Type B pancreatic cell (in vitro differentiated cells): Measurements from ENCODE around the gene ZFP82. TPM values are rescaled to one million over a fixed set of nuclear protein-coding genes. Genes with fewer than 3 reads are reported as not detected.

Source experiments
- DNase-seq: peaks from one replicate; pipeline ENCODE4 v3.0.0; 2021; ENCODE audit warnings: mixed read lengths; ENCODE audit not compliant: unreplicated experiment; ENCODE audit errors: extremely low spot score
- H3K27ac Mint-ChIP-seq: 2 replicates; pipeline ENCODE4 v1.8.0; 2021; ENCODE audit warnings: mild to moderate bottlenecking, mixed read lengths
- H3K27me3 Mint-ChIP-seq: 2 replicates; pipeline ENCODE4 v1.8.0; 2021; ENCODE audit warnings: mixed read lengths
- H3K36me3 Mint-ChIP-seq: 2 replicates; pipeline ENCODE4 v1.8.0; 2021; ENCODE audit warnings: mixed read lengths
- H3K4me1 Mint-ChIP-seq: one replicate; pipeline ENCODE4 v1.8.0; 2021; ENCODE audit warnings: mixed read lengths; ENCODE audit not compliant: unreplicated experiment
- H3K4me3 Mint-ChIP-seq: 2 replicates; pipeline ENCODE4 v1.8.0; 2021; ENCODE audit warnings: mild to moderate bottlenecking, mixed read lengths
- H3K9me3 Mint-ChIP-seq: 2 replicates; pipeline ENCODE4 v1.8.0; 2021; ENCODE audit warnings: mixed read lengths
- CTCF ChIP-seq: fragments of 200-600 bp; sonication (generic); conservative IDR thresholded peaks from 2 replicates; pipeline ENCODE4 v1.5.0; 2021; ENCODE audit warnings: antibody characterized with exemption, mild to moderate bottlenecking
- total RNA-seq: library from RNA; stranded (reverse); gene quantifications from 2 replicates; pipeline ENCODE4 v1.2.1, GENCODE V29; 2021; ENCODE audit warnings: low replicate concordance

Gene ZFP82
- total RNA-seq, 1 donor from 2014 or later = 13.0 TPM

GRCh38 chr19:36392916-36393673 lies 25.3 kb downstream of the ZFP82 start:
- H3K4me3 Mint-ChIP-seq = no peak overlapping the region
- no peak overlapping the region for H3K27ac Mint-ChIP-seq
- no peak for DNase-seq
- H3K4me1 Mint-ChIP-seq = no peaks in the 10 kb centered on the region
- H3K36me3 Mint-ChIP-seq = peaks cover 62% of the 10 kb centered on the region
- peaks cover 27% of the 10 kb centered on the region for H3K9me3 Mint-ChIP-seq
- H3K27me3 Mint-ChIP-seq = no peaks in the 10 kb centered on the region
- no peak for TF ChIP-seq CTCF

GRCh38 chr19:36379510-36379819 lies 39.0 kb downstream of the ZFP82 start:
- DNase-seq = no peak
- TF ChIP-seq CTCF = no peak
- Mint-ChIP-seq H3K4me3 (peak overlapping the region; percentile 93), H3K36me3 (peaks cover 7% of the 10 kb centered on the region), H3K27me3 (no peaks in the 10 kb centered on the region), H3K27ac (no peak overlapping the region), H3K9me3 (no peaks in the 10 kb centered on the region), H3K4me1 (peaks cover 16% of the 10 kb centered on the region)

GRCh38 chr19:36378625-36379509 lies 39.6 kb downstream of the ZFP82 start, which contains the start of gene ZFP14:
Gene ZFP14, minus strand, starts transcription at chr19:36379201. Its CDS starts 11,309 bp downstream, at chr19:36367892.
- peak; percentile 94 for DNase-seq
- peak within 1 kb of the TSS; percentile 93 for H3K4me3 Mint-ChIP-seq
- peak within 1 kb of the TSS; percentile 80 for H3K27ac Mint-ChIP-seq
- H3K36me3 Mint-ChIP-seq = peaks cover 8% of the 10 kb centered on the region
- H3K9me3 Mint-ChIP-seq = no peaks in the 10 kb centered on the region
- H3K4me1 Mint-ChIP-seq = peaks cover 16% of the 10 kb centered on the region
- H3K27me3 Mint-ChIP-seq = no peaks in the 10 kb centered on the region
- no peak for TF ChIP-seq CTCF

GRCh38 chr19:36377541-36378178 lies 40.8 kb downstream of the ZFP82 start:
- TF ChIP-seq CTCF = no peak
- Mint-ChIP-seq H3K4me3 (peak overlapping the region; percentile 93), H3K4me1 (peaks cover 16% of the 10 kb centered on the region), H3K27ac (peak overlapping the region; percentile 80), H3K27me3 (no peaks in the 10 kb centered on the region), H3K9me3 (peaks cover 2% of the 10 kb centered on the region), H3K36me3 (peaks cover 10% of the 10 kb centered on the region)
- DNase-seq = no peak

- H3K4me3 Mint-ChIP-seq = no peak overlapping the region
- peaks cover 16% of the 10 kb centered on the region for H3K4me1 Mint-ChIP-seq
- H3K27ac Mint-ChIP-seq = no peak overlapping the region
- peaks cover 4% of the 10 kb centered on the region for H3K9me3 Mint-ChIP-seq
- H3K36me3 Mint-ChIP-seq = peaks cover 19% of the 10 kb centered on the region
- no peak for TF ChIP-seq CTCF
- H3K27me3 Mint-ChIP-seq = no peaks in the 10 kb centered on the region
- no peak for DNase-seq
Observed at GRCh38 chr19:36373638-36374156, 44.7 kb downstream of the ZFP82 start.
